Suppressor macrophage treated with lipopolysaccharide for 1 hour (primary cell): ENCODE results near the gene KLRC4.
"Not testable (repeated sequence)": the region's sequence is repeated elsewhere in the genome, so short reads cannot be mapped to it uniquely, and the experiment has no call there.

Experiments used
- DNase-seq, 3 donors: peaks; one replicate each; pipeline ENCODE4 v3.0.0-alpha.2; 2020 to 2022

The KLRC4 gene

DNA sequence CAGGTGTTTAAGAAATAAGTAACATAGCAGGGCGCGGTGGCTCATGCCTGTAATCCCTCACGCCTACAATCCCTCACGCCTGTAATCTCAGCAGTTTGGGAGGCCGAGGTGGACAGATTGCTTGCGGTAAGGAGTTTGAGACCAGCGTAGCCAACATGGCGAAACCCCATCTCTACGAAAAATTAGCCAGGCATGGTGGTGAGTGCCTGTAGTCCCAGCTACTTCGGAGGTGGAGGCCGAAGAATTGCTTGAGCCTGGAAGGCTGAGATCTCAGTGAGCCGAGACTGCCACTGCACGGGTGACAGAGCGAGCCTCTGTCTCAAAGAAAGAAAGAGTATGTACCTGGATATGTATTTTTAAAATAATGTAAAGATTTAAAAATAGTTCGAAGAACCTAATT is 13.4 kb downstream of the KLRC4 start:
- DNase-seq, result not testable (repeated sequence)

DNA sequence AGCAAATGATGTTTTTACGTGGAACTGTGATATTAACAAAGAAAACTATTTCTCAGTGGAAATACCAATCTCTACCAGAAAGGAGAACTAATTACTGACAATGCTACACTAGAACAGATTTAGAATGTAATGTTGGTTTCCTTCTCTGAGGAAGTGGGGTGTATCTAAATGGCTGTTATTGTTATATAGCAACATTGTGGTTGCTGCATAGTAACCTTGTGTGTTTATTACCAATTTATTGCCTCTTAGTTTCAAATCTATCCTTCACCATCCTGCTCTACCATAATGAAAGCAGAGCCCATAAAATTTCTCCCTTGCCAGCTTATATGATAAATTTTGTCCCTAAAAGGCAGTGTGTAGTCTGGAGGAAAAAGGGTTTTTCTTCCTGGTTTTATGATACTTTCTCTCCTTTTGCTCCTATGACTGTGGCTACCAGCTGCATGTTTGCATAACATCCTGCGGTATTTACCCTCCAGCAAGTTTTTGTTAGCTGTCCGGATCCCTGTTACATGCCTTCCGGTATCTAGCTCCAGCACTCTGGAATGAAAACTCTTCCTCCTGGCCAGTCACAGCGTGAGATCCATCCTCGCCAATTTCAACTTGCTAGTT is 14.1 kb downstream of the KLRC4 start:
- DNase-seq, result peak; percentile 50 to 69 (median 61)

DNA sequence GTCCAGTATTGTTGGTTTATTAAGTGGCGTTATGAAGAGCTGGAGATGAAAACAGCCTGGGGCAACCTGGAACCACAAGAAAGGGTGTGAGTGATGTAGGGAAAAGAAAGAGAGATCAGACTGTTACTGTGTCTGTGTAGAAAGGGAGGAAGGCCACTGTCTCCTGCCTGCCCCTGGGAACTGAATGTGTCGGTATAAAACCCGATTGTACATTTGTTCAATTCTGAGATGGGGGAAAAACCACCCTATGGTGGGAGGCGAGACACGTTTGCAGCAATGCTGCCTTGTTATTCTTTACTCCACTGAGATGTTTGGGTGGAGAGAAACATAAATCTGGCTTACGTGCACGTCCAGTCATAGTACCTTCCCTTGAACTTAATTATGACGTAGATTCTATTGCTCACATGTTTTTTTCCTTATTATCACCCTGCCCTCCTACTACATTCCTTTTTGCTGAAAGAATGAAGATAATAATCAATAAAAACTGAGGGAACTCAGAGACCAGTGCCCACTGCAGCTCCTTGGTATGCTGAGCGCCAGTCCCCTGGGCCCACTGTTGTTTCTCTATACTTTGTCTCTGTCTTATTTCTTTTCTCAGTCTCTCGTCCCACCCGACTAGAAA is 14.9 kb downstream of the KLRC4 start:
- not testable (repeated sequence) for DNase-seq

DNA sequence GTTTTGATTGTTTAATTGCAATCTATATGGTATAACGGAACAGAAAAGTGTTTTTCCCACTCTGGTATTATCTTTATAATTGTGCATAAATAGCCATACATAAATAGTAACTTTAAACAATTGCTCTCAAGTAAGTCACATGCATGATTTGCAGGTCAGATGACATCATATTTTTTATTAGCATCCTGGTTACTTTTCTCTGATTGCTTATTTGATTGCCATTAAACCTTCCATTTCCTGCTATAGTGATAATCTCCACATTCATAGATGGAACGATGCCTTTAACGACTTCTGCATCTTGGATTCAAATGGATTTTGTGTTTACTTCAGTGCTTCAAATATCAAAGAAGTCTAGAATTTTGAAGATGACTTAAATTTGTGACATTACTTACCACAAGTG is 16.3 kb downstream of the KLRC4 start:
- no peak for DNase-seq

DNA sequence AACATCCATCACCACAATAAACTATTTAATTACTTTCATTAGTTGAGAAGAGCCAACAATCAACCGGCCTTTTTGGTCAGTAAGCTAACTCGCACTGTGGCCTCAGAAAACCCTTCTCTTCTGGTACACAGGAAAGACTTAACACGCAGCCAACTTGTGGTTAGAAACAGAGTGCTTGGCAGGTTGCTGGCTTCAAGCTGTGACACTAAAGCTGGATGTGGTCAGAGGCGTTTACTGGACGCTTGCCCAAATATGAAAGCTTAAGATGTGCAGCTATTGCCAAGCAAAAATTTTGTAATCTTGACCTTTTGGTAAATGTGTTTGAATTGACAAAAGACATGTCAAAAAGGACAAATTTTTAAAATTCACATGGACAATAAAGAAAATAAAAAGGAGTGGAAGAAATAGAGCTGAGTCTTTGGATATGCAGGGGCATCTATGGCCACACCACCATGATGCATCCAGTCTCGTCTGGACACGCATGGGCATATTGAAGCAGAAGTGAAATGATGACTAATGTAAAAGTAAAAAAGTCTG is 17.1 kb downstream of the KLRC4 start:
- DNase-seq, result peak; percentile 52 to 72 (median 70)

DNA sequence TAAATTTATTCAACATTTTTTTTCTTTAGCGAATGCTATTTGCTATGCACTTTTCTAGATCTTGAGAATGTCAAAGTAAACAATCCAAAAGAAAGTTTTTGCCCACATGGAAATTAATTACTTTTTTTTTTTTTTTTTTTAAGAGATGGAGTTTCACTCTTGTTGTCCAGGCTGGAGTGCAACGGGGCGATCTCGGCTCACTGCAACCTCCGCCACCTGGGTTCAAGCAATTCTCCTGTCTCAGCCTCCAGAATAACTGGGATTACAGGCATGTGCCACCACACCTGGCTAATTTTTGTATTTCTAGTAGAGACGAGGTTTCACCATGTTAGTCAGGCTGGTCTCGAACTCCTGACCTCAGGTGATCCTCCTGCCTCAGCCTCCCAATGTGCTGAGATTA is 18.6 kb downstream of the KLRC4 start:
- not testable (repeated sequence) for DNase-seq

DNA sequence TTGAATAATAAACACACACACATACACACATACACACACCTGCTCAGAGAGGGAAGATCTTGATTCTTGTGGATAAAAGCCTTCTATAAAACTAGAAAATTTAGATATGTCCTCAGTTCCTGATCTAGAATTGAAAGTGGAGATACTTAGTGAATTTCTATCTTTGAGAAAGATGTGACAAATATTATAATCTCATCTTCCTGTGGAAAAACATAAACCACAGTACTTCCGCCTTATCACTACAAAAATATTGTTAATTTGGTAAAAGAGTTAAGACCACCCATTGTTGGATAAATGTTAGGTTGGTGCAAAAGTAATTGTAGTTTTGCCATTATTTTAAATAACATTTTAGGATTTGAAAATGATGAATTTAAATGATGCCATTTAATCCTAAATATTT is 19.7 kb downstream of the KLRC4 start, which contains the start of gene KLRK1:
KLRK1 (minus strand) TSS at position 138 of the 400 bp plus-strand sequence. CDS start 1,231 bp downstream, outside the sequence.
- DNase-seq, result no peak

DNA sequence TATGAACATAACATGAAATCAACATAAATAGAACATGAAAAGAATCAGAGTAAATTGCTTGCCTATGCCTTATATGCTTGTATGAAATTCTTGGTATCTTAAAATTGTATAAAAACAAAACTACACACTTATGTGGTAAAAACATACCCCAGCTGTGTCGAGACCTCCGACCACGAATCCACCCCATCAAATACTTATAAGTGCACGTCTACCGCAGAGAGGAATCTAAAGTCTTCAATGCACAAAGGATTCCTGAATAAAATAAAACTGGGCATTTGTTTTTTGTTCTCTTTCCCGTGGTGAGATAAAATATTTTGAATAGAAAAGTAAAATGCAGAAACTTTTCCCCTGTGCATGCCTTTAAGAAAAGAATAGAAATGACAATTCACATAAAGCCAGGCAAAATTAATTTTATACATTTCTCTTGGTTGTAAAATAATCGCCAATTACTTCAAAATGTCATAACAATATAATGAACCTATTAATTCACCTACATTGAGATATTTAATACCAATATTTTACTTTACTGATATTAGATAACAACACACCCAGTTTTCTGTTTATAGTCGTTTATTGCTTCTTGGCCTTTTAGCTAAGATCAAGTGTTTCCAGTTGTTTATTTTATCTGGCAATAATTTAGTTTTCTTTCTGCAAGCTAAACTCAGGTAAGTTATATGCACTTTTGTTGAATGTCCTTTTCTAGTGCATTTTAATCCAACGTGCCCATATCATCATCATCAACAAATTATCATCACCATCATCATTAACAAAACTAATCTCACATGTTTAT is 20.7 kb downstream of the KLRC4 start:
- no peak for DNase-seq

DNA sequence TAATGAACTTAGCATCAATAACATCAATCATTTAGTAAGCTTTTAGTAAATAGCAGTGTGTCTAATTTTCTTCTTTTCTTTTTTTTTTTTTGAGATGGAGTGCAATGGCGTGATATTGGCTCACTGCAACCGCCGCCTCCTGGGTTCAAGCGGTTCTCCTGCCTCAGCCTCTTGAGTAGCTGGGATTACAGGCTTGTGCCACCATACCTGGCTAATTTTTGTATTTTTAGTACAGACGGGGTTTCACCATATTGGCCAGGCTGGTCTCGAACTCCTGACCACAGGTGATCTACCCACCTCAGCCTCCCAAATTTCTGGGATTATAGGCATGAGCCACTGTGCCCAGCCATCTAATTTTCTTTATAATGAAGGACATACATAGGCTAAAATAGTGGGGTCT is 22.1 kb downstream of the KLRC4 start:
- not testable (repeated sequence) for DNase-seq

DNA sequence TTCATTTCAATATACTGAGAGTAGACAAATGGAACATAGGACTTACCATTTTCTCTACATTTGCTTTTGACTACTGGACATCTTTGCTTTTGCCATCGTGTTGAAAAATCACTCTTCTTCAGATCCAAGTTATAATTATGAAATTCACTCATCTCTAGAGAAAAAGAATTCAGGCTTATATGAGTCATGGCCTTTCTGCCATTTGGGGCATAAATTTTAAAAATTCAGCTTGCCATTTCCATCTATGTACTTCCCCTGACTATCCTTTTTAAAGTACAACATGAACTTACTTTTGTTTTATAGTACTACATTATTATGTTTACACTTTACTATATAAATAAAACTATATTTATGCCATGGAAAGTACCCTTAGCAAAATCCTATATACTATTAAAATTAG is 22.7 kb downstream of the KLRC4 start:
- DNase-seq, result peak in 1 of 3 donors; percentile 21

DNA sequence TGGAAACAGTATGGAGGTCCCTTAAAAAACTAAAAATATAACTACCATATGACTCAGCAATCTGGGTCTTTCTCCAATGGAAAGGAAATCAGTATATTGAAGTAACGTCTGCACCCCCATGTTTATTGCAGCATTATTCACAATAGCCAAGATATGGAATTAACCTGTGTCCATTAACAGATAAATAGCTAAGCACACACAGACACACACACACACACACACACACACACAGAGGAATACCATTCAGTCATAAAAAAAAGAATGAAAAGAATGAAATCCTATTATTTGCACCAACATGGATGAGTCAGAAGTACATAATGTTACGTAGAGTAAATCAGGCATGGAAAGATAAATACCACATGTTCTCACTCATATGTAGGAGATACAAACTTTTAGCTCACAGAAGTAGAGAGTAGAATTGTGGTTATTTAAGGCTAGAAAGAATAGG is 24.4 kb downstream of the KLRC4 start:
- DNase-seq, result no peak

DNA sequence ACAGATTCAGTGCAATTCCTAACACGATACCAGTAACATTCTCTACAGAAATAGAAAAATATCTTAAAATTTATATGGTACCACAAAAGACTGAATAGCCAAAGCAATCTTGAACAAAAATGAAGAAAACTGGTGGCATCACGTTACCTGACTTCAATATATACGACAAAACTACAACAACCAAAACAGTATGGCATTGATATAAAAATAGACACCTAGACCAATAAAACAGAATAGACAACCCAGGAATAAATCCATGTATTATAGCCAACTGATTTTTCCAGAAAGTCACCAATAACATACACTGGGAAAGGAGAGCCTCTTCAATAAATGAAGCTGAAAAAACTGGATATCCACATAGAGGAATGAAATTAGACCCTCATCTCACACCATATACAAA is 25.4 kb downstream of the KLRC4 start:
- DNase-seq, result no peak

DNA sequence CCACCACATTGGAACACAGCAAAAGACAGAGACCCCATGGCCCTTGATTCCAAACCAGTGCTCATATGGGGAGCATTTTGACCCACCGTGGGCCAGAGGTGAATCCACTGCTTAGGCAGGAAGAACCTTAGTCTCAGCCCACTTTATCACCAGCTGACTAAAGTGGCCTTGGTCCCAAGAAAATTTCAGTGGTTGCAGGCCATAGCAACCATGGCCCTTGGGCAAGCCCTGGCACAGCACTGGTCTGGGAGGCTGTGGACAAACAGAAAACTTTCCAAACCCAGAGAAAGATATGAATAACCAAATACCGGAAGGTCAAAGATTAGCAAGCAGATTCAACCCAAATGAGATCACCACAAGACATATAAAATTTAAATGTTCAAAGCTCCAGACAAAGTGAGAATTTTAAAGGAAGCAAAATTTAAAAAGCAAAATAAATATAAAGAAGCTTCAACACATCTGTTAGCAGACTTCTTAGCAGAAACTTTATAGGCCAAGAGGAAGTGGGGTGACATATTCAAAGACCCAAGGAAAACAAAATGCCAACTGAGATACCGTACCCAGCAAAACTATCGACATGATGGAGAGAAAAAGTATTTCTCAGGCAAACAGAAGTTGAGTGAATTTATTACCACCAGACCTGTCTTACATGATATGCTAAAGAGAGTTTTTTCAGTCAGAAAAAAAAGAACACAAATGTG is 27.5 kb downstream of the KLRC4 start:
- DNase-seq, result no peak

DNA sequence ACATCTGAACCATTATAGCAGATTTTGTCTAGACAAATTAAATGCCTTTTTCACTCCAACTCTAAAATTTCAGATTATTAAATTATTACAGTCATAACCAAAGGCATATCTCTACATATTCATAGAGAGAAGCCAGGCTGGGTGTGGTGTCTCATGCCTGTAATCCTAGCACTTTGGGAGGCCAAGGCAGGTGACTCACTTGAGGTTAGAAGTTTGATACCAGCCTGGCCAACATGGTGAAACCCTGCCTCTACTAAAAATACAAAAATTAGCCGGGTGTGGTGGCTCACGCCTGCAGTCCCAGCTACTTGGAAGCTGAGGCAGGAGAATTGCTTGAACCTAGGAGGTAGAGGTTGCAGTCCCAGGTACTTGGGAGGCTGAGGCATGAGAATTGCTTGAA is 30.8 kb downstream of the KLRC4 start:
- DNase-seq, result not testable (repeated sequence)

DNA sequence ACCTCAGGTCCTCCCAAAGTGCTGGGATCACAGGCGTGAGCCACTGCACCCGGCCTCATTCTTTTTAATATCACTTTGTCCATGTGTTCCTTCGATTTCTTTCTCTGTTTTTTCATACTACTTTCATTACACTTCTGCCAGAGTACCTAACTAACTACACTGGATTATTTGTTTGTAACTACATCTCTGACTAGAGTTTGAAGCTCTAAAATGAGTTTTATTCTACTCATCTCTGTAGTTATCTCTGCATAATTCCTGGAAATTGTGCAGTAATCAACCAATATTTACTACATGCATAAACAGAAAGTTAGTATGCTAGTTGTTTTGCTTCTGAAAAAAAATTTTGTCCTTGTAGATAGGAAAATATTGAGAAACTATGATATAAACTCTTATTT is 34.9 kb downstream of the KLRC4 start:
- DNase-seq, result no peak

DNA sequence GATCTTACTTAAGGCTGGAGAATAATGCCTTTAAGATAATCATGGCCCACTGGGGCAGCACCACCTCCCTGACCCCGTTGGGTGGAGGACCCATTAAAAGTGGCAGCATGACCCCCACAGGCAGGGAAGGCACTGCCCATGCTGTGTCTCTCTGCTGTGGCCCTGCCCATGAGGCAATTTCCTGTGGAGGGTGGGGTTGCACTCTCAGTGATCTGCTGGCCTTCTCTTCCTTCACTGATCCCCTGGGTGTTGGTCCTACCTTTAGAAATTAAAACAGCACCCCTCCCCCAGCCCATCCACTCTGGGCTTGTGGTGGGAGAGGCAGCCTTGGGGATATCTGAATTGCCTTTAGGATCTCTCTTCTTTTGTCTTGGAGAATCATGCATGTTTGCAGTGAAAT is 37.0 kb downstream of the KLRC4 start:
- DNase-seq, result no peak

DNA sequence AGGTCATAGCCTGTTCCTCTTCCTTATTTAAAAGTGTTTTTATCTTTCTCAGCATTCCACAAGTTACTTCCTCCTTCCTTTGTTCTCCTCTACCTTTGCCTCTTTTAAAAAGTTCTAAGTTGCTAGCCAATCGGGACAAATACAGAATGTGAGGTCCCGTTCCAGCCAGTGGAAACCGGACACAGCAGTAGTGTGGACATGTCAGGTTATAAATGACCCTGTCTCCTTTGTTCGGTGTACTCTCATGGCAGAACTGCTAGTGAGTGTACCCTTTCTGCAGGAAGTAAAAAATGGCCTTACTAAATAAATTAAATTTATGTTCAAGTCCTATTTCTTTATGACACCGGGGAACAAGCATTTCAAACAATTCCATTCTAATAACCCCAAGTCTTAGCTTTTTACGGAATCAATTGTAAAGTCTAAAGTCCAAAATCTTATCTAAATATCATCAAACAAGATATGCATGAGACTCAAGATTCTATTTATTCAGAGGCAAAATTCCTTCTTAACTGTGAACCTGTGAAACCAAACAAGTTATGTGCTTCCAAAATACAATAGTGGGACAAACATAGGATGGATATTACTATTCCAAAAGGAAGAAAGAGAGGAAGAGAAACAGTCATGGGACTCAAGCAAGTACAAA is 37.5 kb downstream of the KLRC4 start:
- DNase-seq, result not testable (repeated sequence)

DNA sequence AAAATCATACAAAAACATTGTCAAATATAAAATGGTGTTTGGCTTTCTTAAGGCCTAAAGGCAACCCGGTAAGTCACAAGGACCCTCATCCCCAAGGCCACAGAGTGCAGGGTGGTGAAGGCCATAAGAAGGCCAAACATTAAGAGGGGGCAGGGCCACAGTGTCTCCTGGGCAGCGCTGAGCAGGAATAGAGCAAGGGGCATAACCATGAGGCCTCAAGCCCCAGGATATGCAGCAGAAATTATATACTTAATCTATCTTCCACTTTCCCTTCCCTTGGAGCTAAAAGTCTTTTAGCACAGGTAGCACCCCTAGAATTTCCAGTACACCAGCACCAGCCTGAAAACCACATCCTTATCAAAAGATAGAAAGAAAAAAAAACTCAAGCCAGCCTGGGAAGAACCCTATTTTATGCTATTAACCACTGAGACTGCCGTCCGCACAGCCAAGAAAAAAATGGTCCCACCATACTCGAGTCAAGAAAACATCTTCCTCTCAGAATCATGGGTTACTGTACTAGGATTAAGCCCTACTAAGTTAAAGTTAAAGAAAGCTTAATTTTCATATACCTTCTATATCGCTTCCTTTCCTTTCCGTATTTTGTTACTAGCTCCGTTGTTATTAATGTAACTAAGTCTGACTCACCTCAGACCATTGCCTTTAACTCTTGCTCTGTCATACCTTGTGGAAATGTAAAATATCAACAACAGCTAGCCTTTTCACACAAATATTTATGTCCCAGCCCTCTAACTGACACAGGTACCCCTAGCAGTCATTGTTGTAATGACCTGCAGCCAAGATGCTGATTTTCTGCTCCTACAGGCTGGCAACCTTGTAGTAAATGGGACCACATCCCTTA is 39.8 kb downstream of the KLRC4 start:
- DNase-seq, result no peak

DNA sequence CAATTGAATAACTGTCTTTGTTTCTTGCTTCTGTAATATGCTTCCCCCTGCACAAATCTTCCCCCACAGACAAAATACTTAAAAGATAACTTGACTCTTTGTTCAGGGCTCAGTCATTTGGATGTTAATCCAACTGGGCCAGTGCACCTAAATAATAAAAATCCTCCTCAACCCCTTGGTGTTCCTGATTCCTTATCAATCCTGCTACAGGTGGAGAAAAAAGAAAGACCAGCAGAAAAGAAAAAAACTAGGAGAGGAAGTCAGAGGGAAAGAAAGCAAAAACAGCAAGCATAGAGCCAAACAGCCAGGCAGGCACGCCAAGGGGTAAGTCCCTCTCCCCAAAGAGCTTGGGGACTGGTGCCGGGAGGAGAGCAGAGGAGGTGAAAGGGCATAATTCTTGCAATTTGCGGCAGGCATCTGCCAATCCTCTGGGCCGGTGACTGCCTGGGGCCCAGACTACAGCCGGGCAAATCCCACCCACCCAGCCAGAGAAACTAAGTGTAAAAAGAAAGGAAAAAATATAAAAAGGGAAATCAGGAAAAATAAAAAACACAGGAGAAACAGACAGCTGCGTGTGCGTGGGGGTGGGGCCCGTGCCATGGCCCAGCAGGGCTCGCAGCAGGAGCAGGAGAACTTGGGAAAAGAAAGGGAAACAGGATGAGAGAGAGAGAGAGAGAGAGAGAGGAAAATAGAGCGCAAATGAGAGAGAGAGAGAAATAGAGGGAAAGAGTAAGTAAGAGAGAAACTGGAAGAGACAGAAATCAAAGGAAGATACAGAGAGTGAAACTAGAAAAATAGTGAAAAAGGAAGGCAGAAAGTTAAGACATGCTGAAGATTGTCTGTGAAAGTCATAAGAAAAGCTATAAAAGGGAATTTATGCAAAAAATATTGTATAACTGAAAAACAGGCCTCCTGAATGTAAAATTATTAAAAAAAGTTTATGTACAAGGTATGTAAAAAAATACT is 41.1 kb downstream of the KLRC4 start:
- no peak for DNase-seq

DNA sequence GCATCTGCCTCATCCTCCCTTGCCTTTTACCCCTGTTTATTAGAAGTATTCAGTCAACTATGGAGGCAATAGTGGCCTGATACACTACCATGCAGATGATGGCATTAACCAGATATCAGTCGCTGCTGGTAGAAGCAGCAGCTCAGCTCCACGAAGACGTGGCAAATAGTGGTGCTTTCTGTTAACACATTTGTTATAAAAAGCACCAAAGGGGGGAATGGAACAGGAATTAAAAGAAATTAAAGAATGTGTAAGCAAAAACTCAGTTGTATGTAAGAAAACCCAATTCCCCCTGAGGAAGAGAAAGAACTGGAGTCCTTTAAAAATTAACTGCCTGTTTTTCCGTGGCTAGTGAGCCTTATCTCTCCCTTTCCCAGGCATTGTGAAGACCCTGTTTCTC is 41.8 kb downstream of the KLRC4 start:
- DNase-seq, result not testable (repeated sequence)
